ENCODE results near the gene BAZ2A.

Gene BAZ2A

DNA sequence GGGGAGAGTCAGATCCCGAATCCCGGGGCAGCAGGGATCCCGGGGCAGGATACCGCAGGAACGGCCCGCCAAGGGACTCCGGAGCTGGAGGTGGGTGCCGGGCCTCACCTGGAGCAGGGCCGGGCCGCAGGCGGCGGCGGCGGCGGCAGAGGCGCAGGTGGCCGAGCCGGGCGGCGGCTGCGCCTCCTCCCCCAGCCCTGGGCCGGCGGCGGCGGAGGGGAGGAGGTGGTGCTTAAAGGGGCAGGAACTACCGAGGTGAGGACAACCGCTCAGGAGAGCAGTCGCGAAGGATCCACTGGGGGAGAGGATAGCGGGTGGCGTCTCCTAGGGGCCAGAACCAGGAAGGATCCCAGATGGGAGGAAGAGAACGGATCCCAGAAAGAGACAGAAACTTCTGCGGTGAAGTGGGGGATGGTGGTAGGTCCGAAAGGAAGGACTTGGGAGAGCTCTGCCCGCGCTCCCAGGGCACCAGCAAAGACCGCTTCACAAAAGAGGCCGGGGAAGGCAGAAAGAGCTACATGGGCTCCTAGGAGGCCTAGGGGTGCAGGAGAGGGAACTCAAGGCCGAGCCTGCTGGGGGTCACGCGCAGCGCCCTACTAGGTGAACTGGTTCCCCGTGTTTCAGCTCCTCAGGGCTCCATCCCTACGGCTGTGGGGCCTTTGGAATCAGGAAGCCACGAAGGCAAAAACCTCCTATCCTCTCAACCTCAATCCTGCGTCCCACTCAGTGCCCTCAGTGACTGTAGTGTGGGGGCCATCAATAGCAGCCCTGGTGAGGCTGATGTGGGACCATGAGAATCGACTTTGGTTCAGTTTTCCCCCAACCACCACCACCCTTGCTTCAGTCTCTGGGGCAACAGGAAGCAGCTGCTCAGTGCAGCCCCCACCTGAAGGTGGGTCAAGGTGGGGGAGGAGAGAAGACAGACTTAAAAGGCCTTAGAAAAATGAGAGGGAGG lies 5.0 kb upstream of the BAZ2A start:
- peak; percentile 80 for DNase-seq (ENCODE audit: low spot score)

GRCh38 chr12:56634242-56634836 lies 4.2 kb upstream of the BAZ2A start:
- DNase-seq (ENCODE audit: low spot score), result peak; percentile 18

- no peak for DNase-seq (ENCODE audit: low spot score)
Observed at GRCh38 chr12:56633468-56634241, 3.5 kb upstream of the BAZ2A start.

GRCh38 chr12:56632701-56633467 lies 2.8 kb upstream of the BAZ2A start:
- no peak for DNase-seq (ENCODE audit: low spot score)

- peak; percentile 77 for DNase-seq (ENCODE audit: low spot score)
Observed at GRCh38 chr12:56631790-56632700, 1.9 kb upstream of the BAZ2A start.

DNA sequence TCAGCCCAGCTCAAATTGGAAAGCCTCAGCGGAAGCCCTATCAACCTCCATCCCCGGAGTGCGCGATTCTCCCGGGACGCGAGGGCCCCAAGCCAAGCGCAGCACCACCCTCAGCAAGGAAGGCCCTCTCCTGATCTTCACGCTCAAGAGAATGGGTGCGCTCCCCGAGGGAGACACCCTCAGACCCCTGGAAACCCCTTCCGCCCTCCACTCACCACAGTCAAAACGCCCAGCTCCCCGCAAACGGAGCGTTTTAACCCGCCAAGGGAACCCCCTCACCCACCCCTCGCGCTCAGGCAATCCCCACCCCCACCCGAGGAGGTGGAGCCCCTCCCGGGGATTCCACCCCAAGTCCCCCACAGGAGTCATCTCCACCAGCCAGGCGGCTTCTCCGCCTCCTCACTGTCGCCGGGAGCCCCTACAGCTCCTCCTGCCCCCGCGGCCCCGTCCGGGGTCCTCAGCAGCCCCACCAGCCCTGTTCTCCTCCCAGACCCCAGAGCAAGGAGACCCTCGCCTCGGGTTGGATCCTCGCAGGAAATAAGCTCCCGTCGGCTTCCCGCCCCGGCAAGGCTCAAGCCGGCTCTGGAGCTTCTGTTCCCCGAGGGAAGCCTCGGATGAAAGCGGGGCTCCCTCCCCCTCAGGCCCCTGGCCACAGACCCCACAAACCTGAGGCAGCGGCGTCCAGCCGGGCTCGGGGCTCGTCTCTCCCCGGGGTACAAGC lies 507 bp downstream of the BAZ2A start:
- DNase-seq (ENCODE audit: low spot score), result peak; percentile 35

- DNase-seq (ENCODE audit: low spot score), result peak; percentile 65
Observed at GRCh38 chr12:56628671-56629458, 1.3 kb downstream of the BAZ2A start.

DNA sequence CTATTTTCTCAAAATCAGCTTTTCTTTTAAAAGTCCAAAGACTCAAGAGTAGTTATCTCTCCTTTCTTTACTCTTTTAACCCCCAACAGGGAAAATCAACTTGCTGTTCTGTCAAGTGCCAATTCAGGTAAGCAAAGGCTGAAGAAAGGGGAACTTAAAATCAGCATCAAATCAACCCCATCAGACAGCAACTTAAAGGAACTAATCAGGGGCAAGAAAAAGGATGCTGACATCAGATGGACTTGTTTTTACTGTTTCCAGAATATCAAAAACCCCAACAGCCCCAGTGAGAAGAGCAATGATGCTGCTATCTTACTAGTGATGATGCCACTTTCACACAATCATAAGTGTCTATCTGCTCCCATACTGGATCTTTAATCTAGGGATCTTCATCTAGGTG lies 3.4 kb downstream of the BAZ2A start:
- no peak for DNase-seq (ENCODE audit: low spot score)

- DNase-seq (ENCODE audit: low spot score), result no peak
Observed at GRCh38 chr12:56622535-56622934, 7.6 kb downstream of the BAZ2A start.

DNA sequence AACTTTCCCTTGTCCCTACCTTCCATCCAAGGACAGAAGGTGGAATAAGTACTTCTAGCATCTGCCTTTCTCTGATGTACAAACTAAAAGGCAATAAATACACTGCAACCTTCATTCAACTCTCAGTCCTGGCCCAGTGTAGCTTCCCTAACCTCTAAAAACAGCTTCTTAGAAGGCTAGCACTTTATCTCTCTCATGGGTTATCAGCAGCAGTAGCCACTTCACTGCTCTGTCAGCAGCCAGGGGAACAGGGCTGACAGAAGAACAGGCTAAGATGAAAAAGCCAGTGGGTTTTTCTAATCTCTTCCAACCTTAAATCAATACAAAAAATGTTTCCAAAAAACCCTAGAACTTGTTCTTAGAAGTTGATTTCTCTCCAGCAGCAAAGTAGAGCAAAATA lies 13.2 kb downstream of the BAZ2A start:
- DNase-seq (ENCODE audit: low spot score), result no peak

- no peak for DNase-seq (ENCODE audit: low spot score)
Observed at GRCh38 chr12:56616244-56616643, 13.9 kb downstream of the BAZ2A start.

DNA sequence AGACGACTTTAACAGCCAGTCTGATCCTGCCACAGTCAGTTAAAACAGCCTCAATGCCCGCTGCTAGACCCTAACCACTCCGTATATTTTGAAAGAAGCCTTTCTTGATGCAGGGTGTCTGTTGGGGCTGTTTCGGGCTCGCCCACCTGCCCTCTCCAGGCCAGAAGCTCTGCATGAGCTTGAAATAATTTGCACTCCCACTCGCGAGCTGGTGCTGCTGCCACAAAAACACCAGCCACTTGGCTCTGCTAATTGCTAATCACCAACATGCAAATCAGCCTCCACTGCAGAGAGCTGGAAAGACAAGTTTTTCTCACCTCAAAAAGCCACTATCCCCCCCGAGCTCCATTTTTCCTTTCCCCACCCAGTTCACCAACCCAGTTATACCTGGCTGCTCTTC lies 15.5 kb downstream of the BAZ2A start:
- DNase-seq (ENCODE audit: low spot score), result peak; percentile 71

GRCh38 chr12:56604355-56604754 lies 25.8 kb downstream of the BAZ2A start:
- DNase-seq (ENCODE audit: low spot score), result no peak

DNA sequence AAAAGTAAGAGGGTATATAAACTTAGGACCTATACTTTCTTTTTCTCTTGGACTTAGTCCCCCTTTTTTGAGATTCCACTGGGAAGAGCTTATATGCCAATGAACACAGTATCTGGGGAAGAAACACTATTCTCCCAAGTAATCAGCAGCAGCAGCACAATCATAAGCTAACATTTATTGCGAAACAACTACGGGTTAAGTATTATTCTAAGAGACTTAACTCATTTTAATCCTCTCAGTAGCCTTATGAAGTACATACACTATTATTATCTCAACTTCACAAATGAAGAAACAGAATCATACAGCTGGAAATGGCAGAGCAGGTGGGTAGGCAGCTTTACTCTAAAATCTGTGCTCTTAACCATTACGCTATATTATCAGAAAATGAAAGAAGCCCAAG lies 27.9 kb downstream of the BAZ2A start:
- DNase-seq (ENCODE audit: low spot score), result no peak

GRCh38 chr12:56601503-56601902 lies 28.6 kb downstream of the BAZ2A start:
- DNase-seq (ENCODE audit: low spot score), result no peak

DNA sequence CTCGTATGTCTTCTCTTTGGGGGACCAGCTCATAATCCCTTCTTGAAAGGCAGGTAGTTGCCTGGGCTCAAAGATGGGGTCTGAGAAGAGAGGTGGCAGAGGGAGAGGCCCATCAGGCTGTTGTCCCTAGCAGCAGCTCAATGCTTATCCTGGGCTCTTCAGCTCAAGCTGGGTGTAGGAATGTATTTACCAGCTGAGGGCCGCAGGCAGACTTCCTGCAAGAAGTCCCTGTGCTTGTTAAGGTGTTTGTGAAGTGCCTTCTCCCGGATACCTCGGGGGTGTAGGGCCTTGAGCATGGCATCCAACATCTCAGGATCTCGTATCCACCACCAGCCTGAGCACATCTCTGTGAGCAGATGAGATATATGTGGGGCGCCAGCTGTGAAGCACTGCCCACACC lies 29.4 kb downstream of the BAZ2A start:
- DNase-seq (ENCODE audit: low spot score), result no peak

- DNase-seq (ENCODE audit: low spot score), result no peak
Observed at GRCh38 chr12:56599797-56600196, 30.3 kb downstream of the BAZ2A start.

DNA sequence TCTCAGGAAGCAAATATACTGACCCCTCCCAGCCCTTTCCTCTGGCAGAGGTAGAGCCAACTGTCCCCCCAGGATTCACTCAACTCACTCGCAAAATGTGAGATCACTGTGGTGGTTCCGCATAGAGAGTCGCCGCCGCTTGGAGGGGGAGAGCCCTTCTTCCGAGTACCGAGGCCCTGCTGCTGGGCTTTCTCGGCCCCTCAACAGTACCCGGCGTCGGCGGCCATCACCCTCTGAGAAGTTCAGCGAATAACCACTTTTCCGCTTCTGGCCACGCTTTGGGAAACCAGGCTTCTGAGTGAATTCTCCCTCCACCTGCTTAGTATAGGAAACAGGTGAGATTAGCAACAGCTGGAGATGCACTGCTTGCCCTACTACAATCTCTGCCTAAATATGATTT lies 31.1 kb downstream of the BAZ2A start:
- DNase-seq (ENCODE audit: low spot score), result no peak

GRCh38 chr12:56596815-56597214 lies 33.3 kb downstream of the BAZ2A start:
- DNase-seq (ENCODE audit: low spot score), result no peak

Measured in Ammon's horn (tissue), 1 donor.